Endothelial cell of umbilical vein (primary cell): ENCODE data around the gene GSK3A. TPM values are rescaled to one million over a fixed set of nuclear protein-coding genes. Genes with fewer than 3 reads are reported as not detected.

Experiments
- BruUV-seq: library from RNA; stranded (reverse); fragments of 400-500 nt; replicated peaks from 2 replicates; lab custom pipeline; 2021; lab: Mats Ljungman, UMichigan
- CTCF ChIA-PET: fragments of 300-600, 350-600 bp; sonication (Branson Sonifier 250); formaldehyde crosslinking; loops from one replicate; lab custom pipeline; 2021; ENCODE audit warnings: antibody characterized with exemption, inconsistent platforms; lab: Charles Lee
- POLR2A ChIA-PET: fragments of 300-600, 350-600 bp; sonication (Branson Sonifier 250); formaldehyde crosslinking; loops from one replicate; lab custom pipeline; 2021; ENCODE audit warnings: antibody characterized with exemption, inconsistent platforms; lab: Charles Lee
- DNase-seq: peaks from one replicate; pipeline ENCODE4 v3.0.0-alpha.2; 2011; ENCODE audit warnings: low read depth, low spot score
- FAIRE-seq: peaks from 2 replicates; lab custom pipeline; 2011; peaks lifted over from hg19 to GRCh38; lab: Jason Lieb, UNC
- H2AFZ ChIP-seq: 2 replicates; pipeline ENCODE4 v1.6.0; 2012; ENCODE audit warnings: low read depth, low read length, control low read depth, inconsistent platforms
- H3K27ac ChIP-seq: 2 replicates; pipeline ENCODE4 v1.5.1; 2011; ENCODE audit warnings: low read depth, mild to moderate bottlenecking, control low read depth, low read length, moderate library complexity; ENCODE audit not compliant: insufficient read depth
- H3K27me3 ChIP-seq, 2 experiments: 2 replicates each; pipeline versions ENCODE4 v1.6.0 to v1.6.1; 2011; ENCODE audit warnings: low read length in 2 of 2, mixed read lengths in 1 of 2; ENCODE audit not compliant: control insufficient read depth in 2 of 2, insufficient read depth in 2 of 2
- H3K36me3 ChIP-seq, 2 experiments: 2 replicates in 1 of 2; 3 replicates in 1 of 2; pipeline ENCODE4 v1.5.1; 2011; ENCODE audit warnings: low read length in 2 of 2, mild to moderate bottlenecking in 1 of 2, moderate library complexity in 1 of 2; ENCODE audit not compliant: control insufficient read depth in 2 of 2, insufficient read depth in 2 of 2; ENCODE audit errors: extremely low read depth in 1 of 2
- H3K4me1 ChIP-seq: 3 replicates; pipeline ENCODE4 v1.5.1; 2011; ENCODE audit warnings: mild to moderate bottlenecking, low read length; ENCODE audit not compliant: control insufficient read depth, insufficient read depth; ENCODE audit errors: extremely low read depth
- H3K4me2 ChIP-seq: 2 replicates; pipeline ENCODE4 v1.6.1; 2011; ENCODE audit warnings: low read length, control low read depth, mixed read lengths; ENCODE audit not compliant: insufficient read depth
- H3K4me3 ChIP-seq, 3 experiments: fragments of 200-600 bp in 1 of 3; sonication (generic), shearing (Covaris generic) in 1 of 3; replicated peaks in 1 of 3; 2 replicates each; pipeline ENCODE4 v1.5.1; 2011 to 2016; ENCODE audit warnings: control low read depth in 3 of 3, low read length in 3 of 3, mild to moderate bottlenecking in 2 of 3, inconsistent platforms in 1 of 3, low read depth in 1 of 3, moderate library complexity in 1 of 3; ENCODE audit not compliant: insufficient read depth in 1 of 3
- H3K79me2 ChIP-seq: 2 replicates; pipeline ENCODE4 v1.6.0; 2012; ENCODE audit warnings: low read length, inconsistent platforms; ENCODE audit not compliant: control insufficient read depth, insufficient read depth
- H3K9ac ChIP-seq: replicated peaks from 2 replicates; pipeline ENCODE3; 2011; ENCODE audit warnings: low read length, control low read depth; ENCODE audit not compliant: insufficient read depth; ENCODE audit errors: extremely low read depth
- H3K9me1 ChIP-seq: replicated peaks from 3 replicates; pipeline ENCODE4 v1.6.0; 2011; ENCODE audit warnings: mild to moderate bottlenecking, low read length; ENCODE audit not compliant: control insufficient read depth, insufficient read depth; ENCODE audit errors: extremely low read depth
- H3K9me3 ChIP-seq: replicated peaks from 2 replicates; pipeline ENCODE4 v1.5.1; 2012; ENCODE audit warnings: low read length, inconsistent platforms; ENCODE audit not compliant: control insufficient read depth, insufficient read depth
- H4K20me1 ChIP-seq: replicated peaks from 2 replicates; pipeline ENCODE3; 2011; ENCODE audit warnings: mild to moderate bottlenecking, low read length; ENCODE audit not compliant: control insufficient read depth, insufficient read depth; ENCODE audit errors: extremely low read depth
- EZH2 ChIP-seq: IDR thresholded peaks from 2 replicates; pipeline ENCODE4 v1.6.1; 2012; ENCODE audit warnings: borderline replicate concordance, low read depth, mild to moderate bottlenecking, moderate library complexity, low read length, inconsistent platforms; ENCODE audit not compliant: severe bottlenecking
- FOS ChIP-seq: IDR thresholded peaks from 2 replicates; pipeline ENCODE4 v1.6.1; 2011; ENCODE audit warnings: mild to moderate bottlenecking, low read length, moderate library complexity, borderline replicate concordance; ENCODE audit not compliant: insufficient read depth
- GATA2 ChIP-seq: IDR thresholded peaks from 2 replicates; pipeline ENCODE4 v1.7.0; 2011; ENCODE audit warnings: low read depth, mild to moderate bottlenecking, moderate library complexity, mixed read lengths, low read length; ENCODE audit not compliant: insufficient read length, insufficient read depth
- JUN ChIP-seq: IDR thresholded peaks from 2 replicates; pipeline ENCODE4 v1.6.1; 2011; ENCODE audit warnings: borderline replicate concordance, low read depth; ENCODE audit not compliant: insufficient read length, insufficient read depth
- MYC ChIP-seq: IDR thresholded peaks from one replicate; pipeline ENCODE4 v1.6.1; 2011; ENCODE audit warnings: mild to moderate bottlenecking, low read depth, low read length
- POLR2A ChIP-seq: IDR thresholded peaks from 2 replicates; pipeline ENCODE4 v1.6.1; 2012; ENCODE audit warnings: low read depth, mild to moderate bottlenecking, control low read depth, low read length
- POLR2AphosphoS5 ChIP-seq: IDR thresholded peaks from 2 replicates; pipeline ENCODE4 v1.6.1; 2012; ENCODE audit warnings: low read depth, mild to moderate bottlenecking, control low read depth, low read length, moderate library complexity; ENCODE audit not compliant: insufficient read depth
- dilution Hi-C: fragments of 300-500 bp; cut with MboI; formaldehyde crosslinking; loops from one replicate; pipeline ENCODE4 v1.15.0; 2019; ENCODE audit warnings: low sequenced_read_pairs; ENCODE audit not compliant: extremely low pct_ligation_motif_present
- intact Hi-C: fragments of 100-400 bp; cut with micrococcal nuclease; formaldehyde crosslinking; loops from one replicate; pipeline ENCODE4 v1.10.0; 2022
- polyA plus RNA-seq, 4 experiments: library from polyadenylated mRNA; depleted of rRNA in 3 of 4; stranded (reverse) in 3 of 4; unstranded in 1 of 4; fragments of >200 nt; gene quantifications; 2 replicates each; pipeline versions ENCODE4 v1.2.1 to v1.2.3, GENCODE V29; 2011 to 2012; ENCODE audit warnings: missing spikeins in 1 of 4
- total RNA-seq: library from RNA; stranded (reverse); gene quantifications from 2 replicates; pipeline ENCODE4 v1.2.3, GENCODE V29; 2021
- TF ChIP-seq, protein P1 (sequence below), 2 donors: IDR thresholded peaks; 1 replicate in 1 of 2; 2 replicates in 1 of 2; pipeline ENCODE4 v1.5.1; 2011; ENCODE audit warnings: low read length in 2 of 2, mild to moderate bottlenecking in 2 of 2, moderate library complexity in 2 of 2, control low read depth in 1 of 2, inconsistent platforms in 1 of 2, low read depth in 1 of 2; ENCODE audit not compliant: insufficient read depth in 1 of 2; ENCODE audit errors: extremely low read depth in 1 of 2
- TF ChIP-seq, protein P2 (sequence below): IDR thresholded peaks from 2 replicates; pipeline ENCODE4 v1.6.1; 2011; ENCODE audit not compliant: insufficient read depth, insufficient read length

Gene GSK3A
- total and polyA plus RNA-seq, 2 donors (not counting 3 experiments of a cell fraction or from before 2014, with no cell fraction given), result 49.5 to 73.7 TPM

DNA sequence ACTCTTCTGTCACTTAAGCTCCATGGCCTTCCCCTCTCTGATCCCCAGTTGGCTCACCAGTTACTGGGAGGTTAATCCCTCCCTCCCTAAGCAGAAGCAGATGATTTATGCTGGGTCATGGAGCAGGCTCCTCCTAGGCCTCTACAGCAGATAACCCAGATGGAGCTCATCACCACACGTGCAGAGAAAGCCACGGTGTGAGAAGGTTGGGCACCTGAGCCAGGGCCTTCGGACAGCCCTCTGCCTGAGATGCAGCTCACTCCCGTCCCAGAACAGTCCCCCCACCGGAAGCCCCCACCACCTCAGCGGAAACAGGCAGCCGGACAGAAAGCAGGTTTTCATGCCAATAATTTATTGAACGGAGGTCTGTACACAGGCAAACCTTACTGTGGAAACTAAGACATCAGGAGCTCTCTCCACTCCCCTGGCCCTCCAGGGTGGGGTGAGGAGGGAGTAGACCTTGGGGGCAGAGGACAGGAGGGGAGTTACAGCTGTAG, 12.5 kb downstream of the GSK3A start:
- H3K27ac ChIP-seq, result no peak overlapping the region

More for the DNA sequence above, 12.5 kb downstream of the GSK3A start:
- TF ChIP-seq MYC (no peak), POLR2A (no peak), EZH2 (no peak), POLR2AphosphoS5 (no peak), FOS (no peak), JUN (no peak), GATA2 (no peak)
- TF ChIP-seq, protein P1, sequence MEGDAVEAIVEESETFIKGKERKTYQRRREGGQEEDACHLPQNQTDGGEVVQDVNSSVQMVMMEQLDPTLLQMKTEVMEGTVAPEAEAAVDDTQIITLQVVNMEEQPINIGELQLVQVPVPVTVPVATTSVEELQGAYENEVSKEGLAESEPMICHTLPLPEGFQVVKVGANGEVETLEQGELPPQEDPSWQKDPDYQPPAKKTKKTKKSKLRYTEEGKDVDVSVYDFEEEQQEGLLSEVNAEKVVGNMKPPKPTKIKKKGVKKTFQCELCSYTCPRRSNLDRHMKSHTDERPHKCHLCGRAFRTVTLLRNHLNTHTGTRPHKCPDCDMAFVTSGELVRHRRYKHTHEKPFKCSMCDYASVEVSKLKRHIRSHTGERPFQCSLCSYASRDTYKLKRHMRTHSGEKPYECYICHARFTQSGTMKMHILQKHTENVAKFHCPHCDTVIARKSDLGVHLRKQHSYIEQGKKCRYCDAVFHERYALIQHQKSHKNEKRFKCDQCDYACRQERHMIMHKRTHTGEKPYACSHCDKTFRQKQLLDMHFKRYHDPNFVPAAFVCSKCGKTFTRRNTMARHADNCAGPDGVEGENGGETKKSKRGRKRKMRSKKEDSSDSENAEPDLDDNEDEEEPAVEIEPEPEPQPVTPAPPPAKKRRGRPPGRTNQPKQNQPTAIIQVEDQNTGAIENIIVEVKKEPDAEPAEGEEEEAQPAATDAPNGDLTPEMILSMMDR (IDR thresholded peaks at IDR 0.05; ENCODE audit: extremely low read depth in 1 of 2, insufficient read depth in 1 of 2, low read depth in 1 of 2, low read length in 2 of 2), result no peak
- TF ChIP-seq, protein P2, sequence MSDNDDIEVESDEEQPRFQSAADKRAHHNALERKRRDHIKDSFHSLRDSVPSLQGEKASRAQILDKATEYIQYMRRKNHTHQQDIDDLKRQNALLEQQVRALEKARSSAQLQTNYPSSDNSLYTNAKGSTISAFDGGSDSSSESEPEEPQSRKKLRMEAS, result no peak
- Histone ChIP-seq H2AFZ (no peak overlapping the region), H3K4me3 (no peak overlapping the region), H3K36me3 (peaks cover 18 to 55% of the 10 kb centered on the region in 2 experiments), H3K79me2 (peaks cover 20% of the 10 kb centered on the region), H3K9ac (no peak overlapping the region), H3K9me3 (no peaks in the 10 kb centered on the region), H3K9me1 (no peaks in the 10 kb centered on the region), H3K4me1 (no peaks in the 10 kb centered on the region), H4K20me1 (no peaks in the 10 kb centered on the region), H3K27me3 (no peaks in the 10 kb centered on the region), H3K4me2 (no peak overlapping the region)
- intact Hi-C loops (no loop called here), dilution Hi-C loops (no loop called here)
- BruUV-seq, result no TSS peak
- no peak for DNase-seq
- CTCF ChIA-PET, result interaction anchor here (0.7 to 1.4 kb wide), 3 partner anchors 11 to 50 kb away, joined by 3 read pairs; no protein-coding TSS in a partner anchor
- FAIRE-seq, result no peak
- POLR2A ChIA-PET, result interaction anchor here (0.7 kb wide), 1 partner anchor 84 kb away, joined by 3 read pairs; no protein-coding TSS in a partner anchor
